MV-4-11 (cell line): ENCODE data around the gene CKAP5.

Experiments used
- DNase-seq: peaks from one replicate; lab custom pipeline; 2025; lab: John Stamatoyannopoulos, UW

CKAP5 gene

DNA sequence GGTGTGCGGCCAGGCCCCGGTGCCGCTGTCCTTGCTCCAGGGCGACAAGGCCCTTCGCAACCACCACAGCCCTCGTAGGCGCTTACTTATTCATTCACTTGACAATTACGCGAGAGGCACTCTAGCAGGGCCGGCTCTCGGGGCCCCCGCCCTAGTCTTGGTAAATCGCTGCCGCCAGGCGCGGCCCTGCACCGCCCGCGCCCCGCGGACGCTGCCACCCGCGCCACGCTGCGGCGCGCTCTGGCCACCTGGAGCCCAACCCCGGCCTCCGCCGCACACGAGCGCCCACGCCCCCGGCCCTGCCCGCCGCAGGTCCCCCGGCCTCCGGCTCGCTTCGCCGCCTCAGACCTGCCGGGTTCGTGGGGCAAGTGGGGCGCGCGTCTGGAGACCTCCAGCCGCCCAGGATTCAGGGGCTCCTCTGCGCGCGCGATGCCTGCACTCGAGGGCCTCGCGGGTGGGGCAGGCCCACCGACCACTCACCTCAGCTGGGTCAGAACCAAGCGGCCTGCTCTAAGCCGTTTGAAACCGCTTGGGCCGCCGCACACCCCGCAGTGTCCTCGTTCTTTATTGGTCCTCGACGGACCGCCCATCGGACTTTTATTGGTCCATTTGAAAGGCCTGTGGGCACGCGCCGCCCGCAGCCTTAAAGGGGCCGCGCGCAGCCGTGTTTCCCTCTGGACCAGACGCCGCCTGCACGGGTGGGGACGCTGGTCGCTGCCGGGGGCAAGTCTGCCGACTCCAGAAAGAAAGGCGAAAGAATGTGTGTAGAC is at the start of gene CKAP5:
TSS of gene CKAP5 (minus strand) at position 541 of the 770 bp plus-strand sequence. CDS start 25,049 bp downstream, outside the sequence.
- peak; percentile 82 for DNase-seq

GRCh38 chr11:46895821-46896220 is 49.7 kb upstream of the CKAP5 start:
- DNase-seq: no peak

GRCh38 chr11:46894961-46895360 is 48.9 kb upstream of the CKAP5 start:
- DNase-seq: no peak

DNA sequence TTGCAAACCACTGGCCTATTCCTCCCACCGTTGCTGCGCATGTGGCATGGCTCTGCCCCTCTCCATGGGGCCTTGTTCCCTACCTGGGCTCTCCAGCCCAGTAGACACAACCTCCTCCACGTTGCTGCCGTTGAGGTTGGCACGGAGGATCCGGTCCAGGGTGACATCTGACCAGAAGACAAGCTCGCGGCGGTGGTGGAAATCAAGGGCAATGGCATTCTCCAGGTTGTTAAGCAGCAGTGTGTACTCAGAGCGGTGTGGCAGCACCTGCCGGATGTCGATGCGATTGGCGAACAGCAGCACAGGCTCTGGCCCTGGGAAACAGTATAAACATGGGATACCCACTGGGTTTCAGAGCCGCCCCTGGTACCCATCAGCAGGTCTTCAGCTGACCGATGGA is 48.4 kb upstream of the CKAP5 start:
- DNase-seq: no peak

DNA sequence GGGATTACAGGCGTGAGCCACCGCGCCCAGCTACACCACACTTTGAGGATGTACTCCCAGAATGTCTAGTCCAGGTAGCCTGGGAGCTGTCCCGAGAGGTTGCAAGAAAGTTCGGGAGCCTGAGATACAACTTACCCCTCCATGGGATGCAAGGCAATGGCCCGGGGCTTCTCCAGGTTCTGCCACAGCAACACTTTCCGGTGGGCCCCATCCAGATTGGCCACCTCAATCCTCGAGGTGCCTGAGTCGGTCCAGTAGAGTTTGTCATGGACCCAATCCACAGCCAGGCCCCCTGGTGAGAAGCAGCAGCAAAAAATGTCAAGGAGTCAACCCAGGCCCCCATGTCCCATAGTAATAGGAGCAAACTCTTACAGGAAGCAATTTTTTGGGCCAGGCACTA is 46.8 kb upstream of the CKAP5 start:
- no peak for DNase-seq

GRCh38 chr11:46892109-46892508 is 46.0 kb upstream of the CKAP5 start:
- no peak for DNase-seq

GRCh38 chr11:46890665-46891064 is 44.6 kb upstream of the CKAP5 start:
- no peak for DNase-seq

DNA sequence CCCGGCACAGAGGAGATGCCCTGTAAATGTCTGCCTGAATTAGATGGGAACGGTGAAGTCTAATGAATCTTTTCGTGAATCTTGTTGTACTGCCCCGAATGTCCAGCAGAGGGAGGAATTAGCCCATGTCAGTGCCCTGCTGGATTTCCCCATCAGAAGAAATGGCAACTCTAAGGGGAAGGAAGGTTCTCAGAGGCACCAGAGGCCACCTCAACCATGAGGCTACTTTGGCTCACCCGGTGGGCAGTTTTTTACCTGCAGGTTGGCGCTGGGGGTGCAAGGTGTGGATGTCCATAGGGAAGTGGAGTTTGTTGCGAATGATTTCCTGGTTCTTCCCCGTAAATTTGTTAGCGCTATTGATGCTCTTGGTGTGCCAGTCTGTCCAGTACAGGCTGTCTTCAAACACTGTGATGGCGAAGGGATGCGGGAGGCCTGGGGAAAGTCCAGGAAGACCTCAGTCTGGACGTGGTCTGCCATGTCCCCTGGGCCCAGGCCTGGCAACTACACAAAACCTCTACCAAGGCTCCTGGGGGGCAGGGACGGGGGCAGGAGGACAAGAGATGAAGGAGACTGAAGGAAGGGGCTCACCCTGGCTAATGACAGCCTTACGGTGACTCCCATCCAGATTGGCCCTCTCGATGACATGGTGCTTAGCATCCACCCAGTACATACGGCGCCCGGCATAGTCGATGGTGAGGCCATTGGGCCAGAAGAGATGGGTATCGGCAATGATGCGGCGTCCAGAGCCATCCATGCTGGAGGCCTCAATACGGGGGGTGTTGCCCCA is 43.8 kb upstream of the CKAP5 start:
- peak; percentile 53 for DNase-seq

GRCh38 chr11:46889251-46889650 is 43.2 kb upstream of the CKAP5 start:
- DNase-seq: no peak

DNA sequence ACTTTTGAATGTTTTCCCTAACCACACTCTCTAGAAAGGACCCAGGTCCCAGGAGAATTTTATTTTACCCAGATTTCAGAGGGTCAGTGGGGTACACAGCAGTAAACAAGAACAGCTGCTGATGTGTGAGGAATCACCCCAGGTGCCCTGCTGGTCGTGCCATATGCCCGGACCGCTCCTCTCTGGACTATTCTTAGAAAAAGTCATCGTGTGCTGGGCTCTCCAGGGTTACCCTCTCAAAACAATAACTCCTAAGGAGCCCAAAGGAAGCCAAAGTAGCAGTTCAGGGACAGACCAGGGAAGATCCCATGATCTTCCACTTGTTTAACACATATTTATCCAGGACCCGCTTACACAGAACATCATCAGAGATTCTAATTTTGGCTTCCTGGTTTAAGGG is 42.6 kb upstream of the CKAP5 start:
- DNase-seq: no peak

GRCh38 chr11:46886211-46886610 is 40.1 kb upstream of the CKAP5 start:
- DNase-seq: no peak

DNA sequence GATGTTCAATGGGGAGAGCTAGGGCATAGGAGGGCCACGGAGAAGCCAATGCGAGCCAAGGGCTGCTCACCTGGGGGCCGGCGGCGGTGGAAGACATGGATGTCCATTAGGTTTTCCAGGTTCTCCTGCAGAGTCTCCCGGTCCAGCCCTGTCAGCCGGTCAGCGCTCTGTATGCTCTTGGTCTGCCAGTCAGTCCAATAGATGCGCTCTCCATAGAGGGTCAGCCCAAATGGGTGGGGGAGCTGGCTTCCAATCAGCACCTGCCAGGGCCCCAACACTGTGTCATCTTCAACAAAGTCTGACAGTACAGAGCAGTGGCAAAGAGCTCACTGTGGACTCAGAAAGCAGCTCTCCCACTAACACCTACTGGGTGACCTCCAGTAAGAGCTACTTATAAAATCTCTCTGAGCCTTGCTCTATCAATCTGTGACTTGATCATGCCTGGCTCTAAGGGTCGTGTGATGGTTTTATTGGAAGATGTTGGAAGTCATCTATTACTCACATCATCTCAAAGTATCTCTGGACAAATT is 33.0 kb upstream of the CKAP5 start:
- no peak for DNase-seq

GRCh38 chr11:46877580-46877979 is 31.5 kb upstream of the CKAP5 start:
- DNase-seq: no peak

DNA sequence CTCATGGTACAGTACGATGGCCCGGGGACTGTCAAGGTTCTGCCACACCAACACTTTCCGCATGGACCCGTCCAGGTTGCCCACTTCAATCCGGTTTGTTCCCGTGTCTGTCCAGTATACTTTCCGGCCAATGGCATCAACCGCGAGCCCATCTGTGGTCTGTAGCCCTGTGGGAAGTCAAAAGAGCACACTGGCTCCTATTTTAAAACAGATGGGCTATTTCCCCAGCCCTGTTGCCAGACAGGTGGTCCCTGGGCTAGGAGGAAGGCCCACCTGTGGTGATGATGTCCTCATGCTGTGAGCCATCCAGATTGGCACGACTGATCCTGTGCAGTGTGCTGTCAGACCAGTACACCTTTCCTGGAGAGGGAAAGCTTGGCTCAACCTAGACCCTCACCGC is 30.4 kb upstream of the CKAP5 start:
- no peak for DNase-seq

GRCh38 chr11:46874586-46874985 is 28.5 kb upstream of the CKAP5 start:
- no peak for DNase-seq

DNA sequence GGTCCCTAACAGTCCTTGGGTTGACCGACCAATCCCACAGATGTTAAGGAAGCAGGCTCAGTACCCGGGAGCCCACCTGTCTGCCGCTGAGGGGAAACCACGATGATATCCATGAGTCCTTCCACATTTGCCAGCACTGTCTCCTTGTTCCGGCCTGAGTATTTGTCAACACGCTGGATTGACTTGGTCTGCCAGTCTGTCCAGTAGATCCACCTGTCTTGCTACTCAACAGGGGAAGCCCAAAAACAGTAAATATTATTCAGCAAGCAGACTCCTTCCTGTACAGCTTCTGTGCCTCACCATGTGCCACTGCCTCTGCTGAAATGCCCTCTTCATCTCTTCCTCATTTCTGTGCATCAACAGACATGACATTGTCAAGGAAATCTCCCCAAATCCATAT is 22.8 kb upstream of the CKAP5 start:
- DNase-seq: no peak

DNA sequence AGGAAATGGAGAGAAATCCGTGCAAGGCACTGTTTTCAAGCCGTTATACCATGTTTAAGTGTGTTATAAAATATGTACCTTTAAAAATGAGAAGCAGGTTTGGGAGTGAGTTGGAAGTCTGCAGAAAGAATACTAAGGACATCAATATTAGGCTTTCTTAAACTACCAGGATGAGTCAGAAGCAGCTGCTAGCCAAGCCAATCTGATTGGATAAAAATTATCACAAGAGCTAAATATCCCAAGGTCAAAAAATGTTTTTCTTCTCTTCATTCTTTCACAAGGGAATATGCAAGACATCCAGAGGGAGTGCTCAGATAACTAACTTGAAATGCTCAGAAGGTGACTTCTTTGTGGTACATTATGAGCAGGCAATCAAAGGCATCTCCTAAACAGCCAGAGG is 19.3 kb upstream of the CKAP5 start:
- no peak for DNase-seq

GRCh38 chr11:46860218-46860617 is 14.1 kb upstream of the CKAP5 start:
- no peak for DNase-seq

DNA sequence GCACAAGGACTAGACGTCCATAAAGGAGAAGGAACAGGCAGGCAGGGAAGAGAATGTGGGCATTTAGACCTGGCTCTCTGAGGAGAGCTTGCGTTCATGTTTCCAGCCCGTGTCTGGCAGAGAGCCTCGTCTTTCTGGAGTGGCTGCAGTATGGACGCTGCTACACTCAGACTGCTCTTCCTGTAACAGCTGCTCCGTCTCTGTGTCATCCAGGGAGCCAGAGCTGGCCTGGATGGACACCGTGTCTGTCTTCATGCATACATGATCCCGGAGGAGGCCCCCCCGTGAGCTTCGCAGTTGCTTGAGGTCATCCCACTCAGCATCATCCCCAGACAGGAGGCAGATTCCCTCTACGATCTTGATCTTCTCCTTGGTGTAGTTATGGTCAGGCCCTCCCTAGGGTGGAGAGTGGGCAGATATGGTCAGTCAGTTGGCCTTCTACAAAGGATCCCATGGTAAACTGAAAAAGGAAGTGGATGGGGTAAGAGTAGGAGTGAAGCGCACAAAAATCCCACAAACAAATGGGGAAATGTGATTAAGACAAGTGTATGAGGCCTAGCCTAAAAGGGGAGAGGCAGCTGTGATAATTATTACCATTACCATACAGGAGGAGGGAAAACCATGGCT is 13.0 kb upstream of the CKAP5 start:
- peak; percentile 79 for DNase-seq

- DNase-seq: no peak
Measured at GRCh38 chr11:46857666-46858065, 11.6 kb upstream of the CKAP5 start.

DNA sequence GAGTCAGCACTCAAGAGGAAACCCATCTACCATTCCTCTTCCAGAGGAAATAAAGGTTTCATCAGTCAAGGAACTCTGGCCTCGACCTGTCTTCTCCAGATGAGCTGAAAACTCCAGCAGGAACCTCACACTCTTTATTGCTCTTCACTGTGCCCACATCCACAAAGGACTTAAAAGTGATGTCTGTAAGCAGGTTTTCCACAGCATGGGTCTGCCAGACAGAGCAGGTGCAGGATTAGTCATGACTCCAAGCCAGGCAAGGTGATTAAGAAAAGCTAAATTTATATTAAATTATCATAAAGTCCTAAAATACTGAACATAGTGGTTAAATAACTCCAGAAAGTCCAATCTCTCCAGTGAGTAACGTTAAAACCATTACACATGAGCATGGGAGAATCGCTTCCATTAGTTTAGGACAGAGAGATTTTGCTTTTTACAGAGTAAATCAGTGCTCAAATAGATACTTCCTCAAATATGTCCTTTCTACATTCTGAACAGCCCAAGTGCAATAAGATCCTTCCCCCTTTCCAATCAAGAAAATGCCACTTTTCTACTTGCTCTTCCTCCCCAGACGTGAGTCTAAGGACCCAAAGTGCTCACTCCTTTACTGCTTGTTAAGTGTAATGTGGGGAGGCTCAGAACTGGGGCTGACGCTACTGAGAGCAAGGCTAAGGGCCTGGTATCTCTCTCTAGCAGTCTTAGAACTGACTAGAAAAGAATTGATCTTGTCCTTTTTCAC is 10.7 kb upstream of the CKAP5 start:
- peak; percentile 58 for DNase-seq

DNA sequence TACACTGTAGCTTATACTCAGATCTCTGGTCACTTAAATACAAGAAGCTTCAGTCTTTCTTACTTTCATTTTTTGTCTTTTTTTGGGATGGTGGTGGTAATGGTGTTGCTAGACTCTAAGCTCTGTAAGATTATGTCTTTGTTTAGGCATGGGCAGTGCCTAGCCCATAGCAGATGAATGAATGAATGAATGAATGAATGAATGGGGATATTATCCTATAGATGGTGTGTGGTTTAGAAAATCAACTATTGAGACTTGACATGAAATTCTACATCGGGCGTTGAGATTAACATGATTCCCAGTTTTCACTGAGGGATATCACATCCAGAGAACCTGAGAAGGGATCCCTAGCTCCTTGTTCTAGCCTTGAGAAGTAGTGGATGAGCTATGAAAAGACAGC is 9.8 kb upstream of the CKAP5 start:
- DNase-seq: no peak
